IMR-90 (cell line): ENCODE measurements around the gene KAZN. TPM values are rescaled to one million over a fixed set of nuclear protein-coding genes. Genes with fewer than 3 reads are reported as not detected.

Source experiments
- ATAC-seq: fragments of 200-7000 bp; cut with Tn5 transposase; 2 replicates; pipeline ENCODE4 v1.9.1; 2020; ENCODE audit warnings: low read depth, mild to moderate bottlenecking, moderate library complexity
- BruUV-seq: library from RNA; stranded (reverse); fragments of 400-500 nt; replicated peaks from 2 replicates; lab custom pipeline; 2021; lab: Mats Ljungman, UMichigan
- CTCF ChIA-PET: fragments of 300-600 bp; formaldehyde crosslinking; extraction: SDS; loops from one replicate; lab custom pipeline; 2021; ENCODE audit warnings: antibody characterized with exemption; lab: Yijun Ruan, JAX
- POLR2A ChIA-PET: fragments of 300-600 bp; sonication (Branson Sonifier 250); formaldehyde crosslinking; loops from one replicate; lab custom pipeline; 2022; ENCODE audit warnings: antibody characterized with exemption; ENCODE audit not compliant: unreplicated experiment; lab: Charles Lee
- DNase-seq: peaks from one replicate; pipeline ENCODE4 v3.0.0; 2013
- H2AFZ ChIP-seq: replicated peaks from 2 replicates; pipeline ENCODE3; 2013; ENCODE audit warnings: low read length, mild to moderate bottlenecking; ENCODE audit not compliant: poor library complexity
- H2AK5ac ChIP-seq: 2 replicates; pipeline ENCODE4 v1.6.1; 2013; ENCODE audit warnings: low read depth, low read length, inconsistent platforms
- H2AK9ac ChIP-seq: replicated peaks from 2 replicates; pipeline ENCODE3; 2013; ENCODE audit warnings: mild to moderate bottlenecking, low read depth, low read length, moderate library complexity; ENCODE audit not compliant: poor library complexity
- H2BK120ac ChIP-seq: 2 replicates; pipeline ENCODE4 v1.6.1; 2013; ENCODE audit warnings: low read depth, low read length, inconsistent platforms
- H2BK15ac ChIP-seq: 3 replicates; pipeline ENCODE4 v1.6.1; 2013; ENCODE audit warnings: low read depth, low read length, inconsistent platforms
- H2BK20ac ChIP-seq: 2 replicates; pipeline ENCODE4 v1.6.1; 2013; ENCODE audit warnings: low read depth, mild to moderate bottlenecking, inconsistent platforms, low read length, moderate library complexity
- H2BK5ac ChIP-seq: 2 replicates; pipeline ENCODE4 v1.6.1; 2013; ENCODE audit warnings: mild to moderate bottlenecking, low read depth, low read length, inconsistent platforms; ENCODE audit not compliant: poor library complexity, severe bottlenecking
- H3K14ac ChIP-seq: replicated peaks from 2 replicates; pipeline ENCODE4 v1.6.1; 2013; ENCODE audit warnings: low read depth, low read length, inconsistent platforms
- H3K18ac ChIP-seq: 2 replicates; pipeline ENCODE4 v1.6.1; 2013; ENCODE audit warnings: low read depth, low read length, control low read depth
- H3K23ac ChIP-seq: 2 replicates; pipeline ENCODE4 v1.6.1; 2013; ENCODE audit warnings: low read depth, low read length, inconsistent platforms
- H3K27ac ChIP-seq: 2 replicates; pipeline ENCODE4 v1.5.1; 2013; ENCODE audit warnings: mild to moderate bottlenecking, control low read depth, low read length; ENCODE audit not compliant: insufficient read depth
- H3K27me3 ChIP-seq: 2 replicates; pipeline ENCODE4 v1.6.1; 2013; ENCODE audit warnings: low read length; ENCODE audit not compliant: control insufficient read depth, insufficient read depth
- H3K36me3 ChIP-seq: 2 replicates; pipeline ENCODE4 v1.6.1; 2013; ENCODE audit warnings: low read length, mixed read lengths; ENCODE audit not compliant: control insufficient read depth, insufficient read depth
- H3K4ac ChIP-seq: 2 replicates; pipeline ENCODE4 v1.6.1; 2013; ENCODE audit warnings: low read depth, low read length, inconsistent platforms
- H3K4me1 ChIP-seq: 2 replicates; pipeline ENCODE4 v1.6.1; 2013; ENCODE audit warnings: low read length, mixed read lengths; ENCODE audit not compliant: control insufficient read depth, insufficient read depth
- H3K4me2 ChIP-seq: 2 replicates; pipeline ENCODE4 v1.6.1; 2013; ENCODE audit warnings: low read depth, mild to moderate bottlenecking, control low read depth, low read length, moderate library complexity
- H3K4me3 ChIP-seq: 2 replicates; pipeline ENCODE4 v1.5.1; 2013; ENCODE audit warnings: low read depth, mild to moderate bottlenecking, control low read depth, low read length, moderate library complexity; ENCODE audit not compliant: insufficient read depth
- H3K56ac ChIP-seq: 2 replicates; pipeline ENCODE4 v1.6.1; 2013; ENCODE audit warnings: low read length, inconsistent platforms; ENCODE audit not compliant: insufficient read depth; ENCODE audit errors: extremely low read depth
- H3K79me1 ChIP-seq, 2 experiments: 2 replicates each; pipeline ENCODE4 v1.6.1; 2013; ENCODE audit warnings: low read length in 2 of 2, inconsistent platforms in 1 of 2, low read depth in 1 of 2
- H3K9ac ChIP-seq: 2 replicates; pipeline ENCODE4 v1.6.1; 2013; ENCODE audit warnings: low read depth, low read length, control low read depth
- H3K9me1 ChIP-seq: 2 replicates; pipeline ENCODE4 v1.6.1; 2013; ENCODE audit warnings: low read length, inconsistent platforms; ENCODE audit not compliant: insufficient read depth
- H3K9me3 ChIP-seq: 2 replicates; pipeline ENCODE4 v1.6.1; 2013; ENCODE audit warnings: low read length; ENCODE audit not compliant: control insufficient read depth, insufficient read depth
- H4K20me1 ChIP-seq: 2 replicates; pipeline ENCODE4 v1.6.1; 2013; ENCODE audit warnings: low read length, inconsistent platforms; ENCODE audit not compliant: insufficient read depth
- H4K5ac ChIP-seq: 2 replicates; pipeline ENCODE4 v1.6.1; 2013; ENCODE audit warnings: mild to moderate bottlenecking, low read depth, low read length, control low read depth
- H4K8ac ChIP-seq, 2 experiments: 2 replicates each; pipeline ENCODE4 v1.6.1; 2013; ENCODE audit warnings: low read depth in 2 of 2, low read length in 2 of 2, control low read depth in 1 of 2, inconsistent platforms in 1 of 2
- H4K91ac ChIP-seq: 2 replicates; pipeline ENCODE4 v1.6.1; 2013; ENCODE audit warnings: low read depth, low read length, inconsistent platforms; ENCODE audit not compliant: insufficient read depth
- BHLHE40 ChIP-seq: fragments of 150-350 bp; IDR thresholded peaks from 2 replicates; pipeline ENCODE4 v1.6.1; 2016; ENCODE audit warnings: mild to moderate bottlenecking, low read depth, low read length
- CEBPB ChIP-seq: IDR thresholded peaks from 2 replicates; pipeline ENCODE4 v1.6.1; 2012; ENCODE audit warnings: low read depth, low read length, improper control_type of control experiment
- CHD1 ChIP-seq: IDR thresholded peaks from 2 replicates; pipeline ENCODE4 v1.6.1; 2012; ENCODE audit warnings: low read depth, low read length, improper control_type of control experiment
- NFE2L2 ChIP-seq: fragments of 150-350 bp; IDR thresholded peaks from 2 replicates; pipeline ENCODE4 v1.6.1; 2016; ENCODE audit warnings: low read depth, mild to moderate bottlenecking, low read length
- POLR2A ChIP-seq: IDR thresholded peaks from 2 replicates; pipeline ENCODE4 v1.6.1; 2012; ENCODE audit warnings: mild to moderate bottlenecking, low read depth, low read length
- RAD21 ChIP-seq: IDR thresholded peaks from 2 replicates; pipeline ENCODE4 v1.6.1; 2012; ENCODE audit warnings: low read length, improper control_type of control experiment
- RCOR1 ChIP-seq: IDR thresholded peaks from 2 replicates; pipeline ENCODE4 v1.6.1; 2012; ENCODE audit warnings: mild to moderate bottlenecking, low read length, improper control_type of control experiment; ENCODE audit not compliant: insufficient replicate concordance
- RFX5 ChIP-seq: IDR thresholded peaks from 2 replicates; pipeline ENCODE4 v1.8.0; 2012; ENCODE audit warnings: low read depth, mild to moderate bottlenecking, low read length, moderate library complexity
- SMC3 ChIP-seq: fragments of 150-350 bp; IDR thresholded peaks from 2 replicates; pipeline ENCODE4 v1.6.1; 2016; ENCODE audit warnings: low read depth, mild to moderate bottlenecking, antibody characterized with exemption, low read length, moderate library complexity
- WGBS, 2 experiments: methylation state at CpG; one replicate each; pipeline versions ENCODE4 v1.1.5 to v1.1.7; 2013; ENCODE audit warnings: missing lambda C conversion rate in 2 of 2; ENCODE audit not compliant: insufficient read length in 1 of 2; ENCODE audit errors: extremely low coverage in 2 of 2; 5-methylcytosine and 5-hydroxymethylcytosine counted together
- dilution Hi-C: fragments of 300-500 bp; cut with HindIII; formaldehyde crosslinking; loops from one replicate; pipeline ENCODE4 v1.14.3; 2018; ENCODE audit warnings: low sequenced_read_pairs; ENCODE audit not compliant: unreplicated experiment
- in situ Hi-C: fragments of 300-500 bp; cut with MboI; formaldehyde crosslinking; loops from 3 replicates; pipeline ENCODE4 v1.14.3; 2019; ENCODE audit warnings: low sequenced_read_pairs, inconsistent platforms, mixed read lengths
- intact Hi-C: fragments of 100-400 bp; cut with micrococcal nuclease; formaldehyde crosslinking; loops from 2 replicates; pipeline ENCODE4 v1.10.0; 2022
- polyA plus RNA-seq, 3 experiments: library from polyadenylated mRNA; depleted of rRNA; stranded (reverse); fragments of >200 nt; gene quantifications; 2 replicates each; pipeline ENCODE4 v1.2.3, GENCODE V29; 2012; ENCODE audit warnings: low replicate concordance in 1 of 3
- total RNA-seq: library from RNA; depleted of rRNA; stranded (reverse); fragments of >200 nt; gene quantifications from 2 replicates; pipeline ENCODE4 v1.2.3, GENCODE V29; 2012
- TF ChIP-seq, protein P1 (sequence below): fragments of 150-350 bp; IDR thresholded peaks from 2 replicates; pipeline ENCODE4 v1.6.1; 2016; ENCODE audit warnings: low read depth, mild to moderate bottlenecking, low read length, moderate library complexity, borderline replicate concordance
- TF ChIP-seq, protein P2 (sequence below): fragments of 150-350 bp; IDR thresholded peaks from 2 replicates; pipeline ENCODE4 v1.6.1; 2017; ENCODE audit warnings: mild to moderate bottlenecking, antibody characterized with exemption, low read length, low read depth
- TF ChIP-seq, protein P3 (sequence below): conservative IDR thresholded peaks from 2 replicates; pipeline ENCODE4 v1.5.1; 2012; ENCODE audit warnings: mild to moderate bottlenecking, low read depth, low read length, improper control_type of control experiment

KAZN gene
- total and polyA plus RNA-seq, 2 of the 4 experiments (the other 2 are of a cell fraction): 5.2 to 10.5 TPM

DNA sequence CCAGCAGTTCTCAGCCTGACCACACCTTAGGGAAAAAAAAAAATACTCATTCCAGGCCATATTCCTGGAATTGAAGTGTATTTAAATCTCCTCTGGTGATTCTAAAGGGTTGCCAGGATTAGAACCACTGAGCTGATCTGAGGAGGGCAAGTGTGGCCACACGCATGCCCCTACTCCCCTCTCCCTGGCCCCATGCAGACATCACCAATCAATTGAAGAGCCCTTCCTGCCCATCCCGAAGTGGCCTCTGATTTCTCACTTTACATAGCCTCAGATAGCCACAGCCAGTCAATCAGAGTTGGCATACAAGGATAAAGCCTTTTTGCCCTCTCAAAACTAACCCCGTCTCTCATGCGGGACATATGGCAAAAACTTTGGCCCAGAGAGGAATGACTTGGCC is 470.5 kb downstream of the KAZN start:
- BruUV-seq: no TSS peak
- in situ Hi-C loops: no loop called here
- TF ChIP-seq, protein P1, sequence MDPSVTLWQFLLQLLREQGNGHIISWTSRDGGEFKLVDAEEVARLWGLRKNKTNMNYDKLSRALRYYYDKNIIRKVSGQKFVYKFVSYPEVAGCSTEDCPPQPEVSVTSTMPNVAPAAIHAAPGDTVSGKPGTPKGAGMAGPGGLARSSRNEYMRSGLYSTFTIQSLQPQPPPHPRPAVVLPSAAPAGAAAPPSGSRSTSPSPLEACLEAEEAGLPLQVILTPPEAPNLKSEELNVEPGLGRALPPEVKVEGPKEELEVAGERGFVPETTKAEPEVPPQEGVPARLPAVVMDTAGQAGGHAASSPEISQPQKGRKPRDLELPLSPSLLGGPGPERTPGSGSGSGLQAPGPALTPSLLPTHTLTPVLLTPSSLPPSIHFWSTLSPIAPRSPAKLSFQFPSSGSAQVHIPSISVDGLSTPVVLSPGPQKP: no peak
- TF ChIP-seq, protein P2, sequence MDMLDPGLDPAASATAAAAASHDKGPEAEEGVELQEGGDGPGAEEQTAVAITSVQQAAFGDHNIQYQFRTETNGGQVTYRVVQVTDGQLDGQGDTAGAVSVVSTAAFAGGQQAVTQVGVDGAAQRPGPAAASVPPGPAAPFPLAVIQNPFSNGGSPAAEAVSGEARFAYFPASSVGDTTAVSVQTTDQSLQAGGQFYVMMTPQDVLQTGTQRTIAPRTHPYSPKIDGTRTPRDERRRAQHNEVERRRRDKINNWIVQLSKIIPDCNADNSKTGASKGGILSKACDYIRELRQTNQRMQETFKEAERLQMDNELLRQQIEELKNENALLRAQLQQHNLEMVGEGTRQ: no peak
- TF ChIP-seq RCOR1 (no peak), POLR2A (no peak), CHD1 (no peak), RAD21 (no peak), CEBPB (no peak), BHLHE40 (no peak), RFX5 (no peak), NFE2L2 (no peak), SMC3 (no peak)
- TF ChIP-seq, protein P3, sequence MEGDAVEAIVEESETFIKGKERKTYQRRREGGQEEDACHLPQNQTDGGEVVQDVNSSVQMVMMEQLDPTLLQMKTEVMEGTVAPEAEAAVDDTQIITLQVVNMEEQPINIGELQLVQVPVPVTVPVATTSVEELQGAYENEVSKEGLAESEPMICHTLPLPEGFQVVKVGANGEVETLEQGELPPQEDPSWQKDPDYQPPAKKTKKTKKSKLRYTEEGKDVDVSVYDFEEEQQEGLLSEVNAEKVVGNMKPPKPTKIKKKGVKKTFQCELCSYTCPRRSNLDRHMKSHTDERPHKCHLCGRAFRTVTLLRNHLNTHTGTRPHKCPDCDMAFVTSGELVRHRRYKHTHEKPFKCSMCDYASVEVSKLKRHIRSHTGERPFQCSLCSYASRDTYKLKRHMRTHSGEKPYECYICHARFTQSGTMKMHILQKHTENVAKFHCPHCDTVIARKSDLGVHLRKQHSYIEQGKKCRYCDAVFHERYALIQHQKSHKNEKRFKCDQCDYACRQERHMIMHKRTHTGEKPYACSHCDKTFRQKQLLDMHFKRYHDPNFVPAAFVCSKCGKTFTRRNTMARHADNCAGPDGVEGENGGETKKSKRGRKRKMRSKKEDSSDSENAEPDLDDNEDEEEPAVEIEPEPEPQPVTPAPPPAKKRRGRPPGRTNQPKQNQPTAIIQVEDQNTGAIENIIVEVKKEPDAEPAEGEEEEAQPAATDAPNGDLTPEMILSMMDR: no peak

More for the DNA sequence above, 470.5 kb downstream of the KAZN start:
- no peaks in the 10 kb centered on the region for H3K79me1 ChIP-seq
- H2AK5ac ChIP-seq: no peak overlapping the region
- H3K9me3 ChIP-seq: no peaks in the 10 kb centered on the region
- no peak overlapping the region for H3K4me2 ChIP-seq
- H3K27ac ChIP-seq: no peak overlapping the region
- no peak overlapping the region for H4K91ac ChIP-seq
- H2BK15ac ChIP-seq: no peak overlapping the region
- H3K18ac ChIP-seq: no peak overlapping the region
- ChIA-PET CTCF (interaction anchor here (1.2 kb wide), 1 partner anchor 19 kb away, joined by 5 read pairs; no protein-coding TSS in a partner anchor), POLR2A (interaction anchor here (0.6 kb wide), 1 partner anchor 125 kb away, joined by 3 read pairs; no protein-coding TSS in a partner anchor)
- no peak overlapping the region for H2BK5ac ChIP-seq
- intact Hi-C loops: no loop called here
- H3K4ac ChIP-seq: no peak overlapping the region
- dilution Hi-C loops: no loop called here
- H3K56ac ChIP-seq: no peak overlapping the region
- WGBS, 2 experiments: 96% methylated on average over 3 of the region's 4 CpGs; no CpG with 5 or more reads in 1 of the 2 experiments
- no peaks in the 10 kb centered on the region for H3K4me1 ChIP-seq
- no peaks in the 10 kb centered on the region; the same call in 1 of the 2 replicates for H4K20me1 ChIP-seq
- H4K5ac ChIP-seq: no peak overlapping the region
- ATAC-seq: no peak
- H4K8ac ChIP-seq: no peak overlapping the region
- no peaks in the 10 kb centered on the region for H3K27me3 ChIP-seq
- H3K9me1 ChIP-seq: no peaks in the 10 kb centered on the region
- no peak overlapping the region for H3K4me3 ChIP-seq
- peaks cover 16% of the 10 kb centered on the region; the same call in 1 of the 2 replicates for H3K36me3 ChIP-seq
- no peak overlapping the region for H3K23ac ChIP-seq
- no peak for DNase-seq
- no peak overlapping the region for H3K9ac ChIP-seq
- H2BK120ac ChIP-seq: no peak overlapping the region
- H2AFZ ChIP-seq: no peak overlapping the region
- H2BK20ac ChIP-seq: no peak overlapping the region
- H3K14ac ChIP-seq: no peak overlapping the region
- no peak overlapping the region for H2AK9ac ChIP-seq
